HG03571 (cell line): ENCODE data around the gene RIN3.

Experiments
- ATAC-seq: cut with Tn5 transposase; IDR thresholded peaks from one replicate; pipeline ENCODE4 v1.9.1; 2021; ENCODE audit not compliant: unreplicated experiment

The RIN3 gene

GRCh38 chr14:92570674-92571262, 57.2 kb downstream of the RIN3 start:
- ATAC-seq = no peak

- ATAC-seq = no peak
Measured at GRCh38 chr14:92572050-92572449, 58.5 kb downstream of the RIN3 start.

GRCh38 chr14:92573761-92574498, 60.3 kb downstream of the RIN3 start:
- ATAC-seq = no peak

GRCh38 chr14:92575061-92575747, 61.6 kb downstream of the RIN3 start:
- no peak for ATAC-seq

GRCh38 chr14:92575748-92576303, 62.2 kb downstream of the RIN3 start:
- no peak for ATAC-seq

GRCh38 chr14:92577321-92577742, 63.8 kb downstream of the RIN3 start:
- peak; percentile 87 for ATAC-seq

- no peak for ATAC-seq
Measured at GRCh38 chr14:92578511-92578910, 64.9 kb downstream of the RIN3 start.

- no peak for ATAC-seq
Measured at GRCh38 chr14:92579244-92579936, 65.8 kb downstream of the RIN3 start.

- no peak for ATAC-seq
Measured at GRCh38 chr14:92581206-92581605, 67.6 kb downstream of the RIN3 start.

- no peak for ATAC-seq
Measured at GRCh38 chr14:92581966-92582566, 68.5 kb downstream of the RIN3 start.

- ATAC-seq = peak; percentile 53
Measured at GRCh38 chr14:92582706-92583452, 69.3 kb downstream of the RIN3 start.

- no peak for ATAC-seq
Measured at GRCh38 chr14:92584220-92584619, 70.6 kb downstream of the RIN3 start.

GRCh38 chr14:92584816-92585215, 71.2 kb downstream of the RIN3 start:
- no peak for ATAC-seq

GRCh38 chr14:92585981-92586937, 72.7 kb downstream of the RIN3 start:
- peak; percentile 33 for ATAC-seq

- ATAC-seq = no peak
Measured at GRCh38 chr14:92586963-92587699, 73.5 kb downstream of the RIN3 start.

GRCh38 chr14:92587700-92588085, 74.1 kb downstream of the RIN3 start:
- ATAC-seq = no peak

GRCh38 chr14:92589213-92589852, 75.8 kb downstream of the RIN3 start:
- no peak for ATAC-seq

GRCh38 chr14:92590176-92590575, 76.6 kb downstream of the RIN3 start:
- no peak for ATAC-seq
